Measurements from ENCODE around the gene RUSC2.

The RUSC2 gene, protein sequence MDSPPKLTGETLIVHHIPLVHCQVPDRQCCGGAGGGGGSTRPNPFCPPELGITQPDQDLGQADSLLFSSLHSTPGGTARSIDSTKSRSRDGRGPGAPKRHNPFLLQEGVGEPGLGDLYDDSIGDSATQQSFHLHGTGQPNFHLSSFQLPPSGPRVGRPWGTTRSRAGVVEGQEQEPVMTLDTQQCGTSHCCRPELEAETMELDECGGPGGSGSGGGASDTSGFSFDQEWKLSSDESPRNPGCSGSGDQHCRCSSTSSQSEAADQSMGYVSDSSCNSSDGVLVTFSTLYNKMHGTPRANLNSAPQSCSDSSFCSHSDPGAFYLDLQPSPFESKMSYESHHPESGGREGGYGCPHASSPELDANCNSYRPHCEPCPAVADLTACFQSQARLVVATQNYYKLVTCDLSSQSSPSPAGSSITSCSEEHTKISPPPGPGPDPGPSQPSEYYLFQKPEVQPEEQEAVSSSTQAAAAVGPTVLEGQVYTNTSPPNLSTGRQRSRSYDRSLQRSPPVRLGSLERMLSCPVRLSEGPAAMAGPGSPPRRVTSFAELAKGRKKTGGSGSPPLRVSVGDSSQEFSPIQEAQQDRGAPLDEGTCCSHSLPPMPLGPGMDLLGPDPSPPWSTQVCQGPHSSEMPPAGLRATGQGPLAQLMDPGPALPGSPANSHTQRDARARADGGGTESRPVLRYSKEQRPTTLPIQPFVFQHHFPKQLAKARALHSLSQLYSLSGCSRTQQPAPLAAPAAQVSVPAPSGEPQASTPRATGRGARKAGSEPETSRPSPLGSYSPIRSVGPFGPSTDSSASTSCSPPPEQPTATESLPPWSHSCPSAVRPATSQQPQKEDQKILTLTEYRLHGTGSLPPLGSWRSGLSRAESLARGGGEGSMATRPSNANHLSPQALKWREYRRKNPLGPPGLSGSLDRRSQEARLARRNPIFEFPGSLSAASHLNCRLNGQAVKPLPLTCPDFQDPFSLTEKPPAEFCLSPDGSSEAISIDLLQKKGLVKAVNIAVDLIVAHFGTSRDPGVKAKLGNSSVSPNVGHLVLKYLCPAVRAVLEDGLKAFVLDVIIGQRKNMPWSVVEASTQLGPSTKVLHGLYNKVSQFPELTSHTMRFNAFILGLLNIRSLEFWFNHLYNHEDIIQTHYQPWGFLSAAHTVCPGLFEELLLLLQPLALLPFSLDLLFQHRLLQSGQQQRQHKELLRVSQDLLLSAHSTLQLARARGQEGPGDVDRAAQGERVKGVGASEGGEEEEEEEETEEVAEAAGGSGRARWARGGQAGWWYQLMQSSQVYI (N-terminal part only)

DNA sequence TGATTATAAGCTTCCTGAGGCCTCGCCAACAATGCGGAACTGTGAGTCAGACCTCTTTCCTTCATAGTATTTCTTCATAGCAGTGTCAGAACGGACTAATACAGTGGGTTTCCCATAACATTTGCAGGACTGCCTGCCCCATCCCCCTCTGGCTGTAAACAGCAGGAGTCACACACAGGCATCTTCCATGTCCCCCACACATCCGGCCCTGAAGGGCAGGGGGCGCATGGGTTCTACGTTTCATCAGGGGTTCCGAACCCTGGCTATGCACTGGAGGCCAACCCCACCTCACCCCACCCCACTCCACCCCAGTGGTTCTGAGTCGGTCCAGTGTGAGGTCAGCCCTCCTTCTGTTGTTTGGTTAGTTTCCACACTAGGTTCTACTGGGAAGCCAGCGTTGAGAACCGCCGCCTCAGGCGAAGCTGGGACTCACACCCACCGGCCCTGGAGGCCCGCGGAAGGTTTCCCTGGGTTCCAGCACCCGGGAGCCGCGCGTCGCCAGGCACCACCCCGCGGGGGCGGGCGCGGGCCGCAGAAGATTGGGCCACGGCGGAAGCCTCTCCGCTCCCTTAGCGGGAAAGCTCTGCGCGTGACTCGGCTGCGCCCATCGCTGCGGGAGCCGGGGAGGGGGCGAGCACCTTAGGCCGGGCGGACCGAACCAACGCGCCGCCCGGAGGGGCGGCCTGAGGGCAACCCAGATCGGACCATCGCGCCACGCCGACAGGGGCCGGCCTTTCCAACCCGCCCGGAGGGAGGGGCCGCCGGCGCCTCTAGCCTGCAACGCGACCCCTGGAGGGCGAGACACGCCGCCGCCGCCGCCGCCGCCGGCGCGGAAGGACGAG, at the start of gene RUSC2:
TSS of gene RUSC2 (plus strand) at position 799 of the 842 bp plus-strand sequence. CDS start 56,411 bp downstream, outside the sequence.
- DNase-seq, result peak; percentile 86

DNA sequence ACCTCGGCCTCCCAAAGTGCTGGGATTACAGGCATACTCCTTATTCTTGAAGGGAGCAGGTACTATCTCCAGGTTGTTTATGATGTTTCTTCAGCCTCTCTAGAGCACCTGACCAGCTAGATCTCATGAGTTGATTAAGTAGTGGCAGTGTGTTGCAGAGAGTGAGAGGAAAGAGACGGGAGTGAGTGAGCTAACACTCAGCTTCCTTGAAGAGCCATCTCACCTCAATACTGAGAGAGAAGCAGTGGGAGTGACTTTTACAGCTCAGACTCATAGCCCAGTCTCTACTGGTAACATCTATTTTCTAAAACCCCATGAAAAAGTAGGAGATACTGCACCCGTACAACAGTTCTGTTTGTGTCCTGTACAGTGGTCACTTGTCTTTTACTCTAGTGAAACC, 43.9 kb upstream of the RUSC2 start:
- DNase-seq, result no peak

DNA sequence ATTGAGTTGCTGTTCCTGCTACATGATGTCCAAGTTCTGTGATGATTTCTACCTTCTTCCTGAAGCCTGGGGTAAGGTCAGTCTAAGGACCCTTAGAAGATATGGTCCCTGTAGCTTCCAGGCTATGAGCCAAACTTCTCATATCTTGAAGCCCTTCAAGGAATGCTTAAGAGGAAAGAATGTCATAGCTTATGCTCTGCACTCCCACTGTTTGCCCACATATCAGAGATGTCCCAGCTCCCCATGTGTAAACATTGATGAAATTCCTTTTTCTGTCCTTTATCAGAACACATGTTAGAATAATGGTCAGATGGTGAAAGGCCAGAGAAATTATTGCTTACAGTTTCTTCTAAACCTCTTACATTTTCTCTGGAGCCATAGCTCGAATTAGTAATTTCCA, 41.4 kb upstream of the RUSC2 start:
- DNase-seq, result no peak

DNA sequence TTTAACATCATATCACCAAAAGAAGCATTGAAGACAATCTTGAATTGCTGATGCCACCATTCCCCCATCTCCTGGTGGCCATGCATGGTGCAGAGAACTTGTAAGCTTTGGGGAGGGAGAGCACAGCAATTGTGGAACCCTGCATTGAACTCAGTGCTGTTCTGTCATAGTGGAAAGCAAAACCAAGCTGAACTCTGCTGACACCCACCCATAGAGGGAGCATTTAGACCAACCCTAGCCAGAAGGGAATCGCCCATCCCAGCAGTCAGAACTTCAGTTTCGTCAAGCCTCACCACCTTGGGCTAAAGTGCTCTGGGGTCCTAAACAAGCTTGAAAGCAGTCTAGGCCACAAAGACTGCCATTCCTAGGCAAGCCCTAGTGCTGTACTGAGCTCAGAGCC, 37.4 kb upstream of the RUSC2 start:
- DNase-seq, result no peak

DNA sequence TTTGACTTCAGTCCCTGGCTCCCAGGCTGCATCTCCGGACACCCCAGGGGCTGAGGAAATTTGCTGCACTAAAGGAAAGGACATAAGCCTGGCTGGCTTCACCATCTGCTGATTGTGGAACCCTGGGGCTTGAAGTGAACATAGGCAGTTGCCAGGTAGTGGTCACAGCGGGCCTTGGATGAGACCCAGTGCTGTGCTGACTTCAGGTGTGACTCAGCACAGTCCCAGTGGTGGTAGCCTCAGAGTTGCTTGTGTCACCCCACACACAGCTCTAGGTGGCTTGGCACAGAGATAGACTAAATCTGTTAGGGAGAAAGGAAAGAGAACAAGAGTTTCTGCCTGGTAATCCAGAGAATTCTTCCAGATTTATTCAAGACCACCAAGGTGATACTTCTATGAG, 36.1 kb upstream of the RUSC2 start:
- DNase-seq, result no peak

DNA sequence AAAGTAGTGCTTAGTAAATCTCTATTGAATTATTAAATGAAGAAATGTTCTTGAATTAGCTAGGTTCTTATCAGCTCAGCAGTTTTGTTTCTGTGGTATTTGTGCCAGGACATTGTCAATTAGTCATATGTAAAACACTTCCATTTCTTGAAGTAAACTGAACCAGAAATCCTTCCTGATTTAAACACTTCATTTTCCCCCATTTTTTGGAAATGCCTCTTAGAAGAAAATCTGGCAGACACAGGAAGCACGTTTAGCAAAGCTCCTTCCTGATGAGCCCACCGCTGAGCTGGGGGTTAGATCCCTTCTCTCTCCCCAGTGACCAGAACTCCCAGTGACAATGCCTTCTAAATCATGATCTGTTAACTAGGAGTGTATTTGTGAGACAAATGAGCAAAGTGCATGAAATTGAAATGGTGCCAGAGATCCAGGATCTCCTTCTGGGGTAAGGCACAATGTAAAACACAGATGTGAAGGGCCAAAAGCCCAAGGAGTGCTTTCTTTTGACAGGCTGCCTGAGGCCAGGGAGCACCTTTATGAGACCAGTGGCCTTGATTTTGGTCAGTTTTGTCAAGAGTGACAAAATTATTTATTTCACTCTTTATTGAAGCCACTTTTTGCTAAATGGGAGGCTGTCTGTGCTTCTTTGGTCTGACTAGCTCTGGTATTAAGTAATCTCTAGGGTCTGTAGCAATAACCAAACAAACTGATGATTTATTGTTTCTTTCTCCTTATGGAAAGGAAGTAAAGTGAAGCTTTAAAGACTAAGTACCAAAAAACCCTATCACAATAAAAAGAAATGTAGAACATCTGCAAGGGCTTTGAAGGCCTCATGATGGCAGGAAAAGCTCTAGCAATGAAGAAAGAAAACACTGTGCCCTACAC, 25.5 kb upstream of the RUSC2 start:
- DNase-seq, result peak; percentile 47

DNA sequence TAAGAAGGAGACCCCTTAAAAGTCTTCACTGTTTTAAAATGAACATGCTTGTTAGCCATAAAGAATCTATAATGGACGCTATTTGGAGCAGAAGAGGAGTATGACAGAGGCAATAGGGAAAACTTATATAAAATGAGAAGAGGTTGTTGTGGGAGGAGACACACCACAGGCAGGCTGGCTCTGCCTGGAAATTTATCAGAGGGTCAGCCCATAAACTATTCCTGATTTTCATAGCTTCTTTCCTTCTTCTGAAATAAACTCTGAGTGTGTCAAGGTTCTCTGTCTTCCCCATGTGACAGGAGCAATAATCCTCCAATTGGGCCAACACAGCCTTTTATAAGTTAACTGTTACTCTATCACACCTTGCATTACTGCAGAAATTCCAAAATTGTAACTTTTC, 19.6 kb upstream of the RUSC2 start:
- no peak for DNase-seq

DNA sequence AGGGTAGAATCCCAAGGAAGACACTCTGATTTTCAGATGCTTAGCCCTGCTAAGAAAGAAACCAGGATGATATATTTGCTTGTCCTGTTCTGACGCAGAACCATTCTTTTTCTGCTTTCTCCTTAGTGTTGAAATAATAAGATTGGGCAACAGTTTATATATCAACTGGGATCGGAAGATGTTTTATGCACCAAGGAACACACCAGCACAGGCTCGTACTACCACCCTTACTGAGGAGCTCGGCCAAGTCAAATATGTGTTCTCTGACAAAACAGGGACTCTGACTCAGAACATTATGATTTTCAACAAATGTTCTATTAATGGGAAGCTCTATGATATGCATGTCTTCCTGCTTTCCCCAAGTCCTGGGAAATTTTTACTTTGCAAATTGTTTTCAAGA, 19.0 kb upstream of the RUSC2 start:
- no peak for DNase-seq

DNA sequence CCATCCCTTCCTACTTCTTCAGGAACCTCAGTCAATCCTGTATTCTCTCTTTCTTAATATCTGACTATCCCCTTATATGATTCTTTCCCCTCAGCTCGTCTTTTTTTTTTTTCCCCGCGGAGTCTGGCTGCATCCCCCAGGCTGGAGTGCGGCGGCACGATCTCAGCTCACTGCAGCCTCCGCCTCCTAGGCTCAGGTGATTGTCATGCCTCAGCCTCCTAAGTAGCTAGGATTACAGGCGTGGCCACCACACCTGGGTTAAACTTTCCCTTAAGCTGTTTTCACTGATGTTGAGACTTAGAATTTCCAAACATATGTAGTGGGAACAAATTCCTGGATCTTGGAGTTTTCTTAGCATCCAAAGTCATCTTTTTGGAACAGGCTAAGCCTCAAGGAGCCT, 13.3 kb upstream of the RUSC2 start:
- DNase-seq, result no peak

DNA sequence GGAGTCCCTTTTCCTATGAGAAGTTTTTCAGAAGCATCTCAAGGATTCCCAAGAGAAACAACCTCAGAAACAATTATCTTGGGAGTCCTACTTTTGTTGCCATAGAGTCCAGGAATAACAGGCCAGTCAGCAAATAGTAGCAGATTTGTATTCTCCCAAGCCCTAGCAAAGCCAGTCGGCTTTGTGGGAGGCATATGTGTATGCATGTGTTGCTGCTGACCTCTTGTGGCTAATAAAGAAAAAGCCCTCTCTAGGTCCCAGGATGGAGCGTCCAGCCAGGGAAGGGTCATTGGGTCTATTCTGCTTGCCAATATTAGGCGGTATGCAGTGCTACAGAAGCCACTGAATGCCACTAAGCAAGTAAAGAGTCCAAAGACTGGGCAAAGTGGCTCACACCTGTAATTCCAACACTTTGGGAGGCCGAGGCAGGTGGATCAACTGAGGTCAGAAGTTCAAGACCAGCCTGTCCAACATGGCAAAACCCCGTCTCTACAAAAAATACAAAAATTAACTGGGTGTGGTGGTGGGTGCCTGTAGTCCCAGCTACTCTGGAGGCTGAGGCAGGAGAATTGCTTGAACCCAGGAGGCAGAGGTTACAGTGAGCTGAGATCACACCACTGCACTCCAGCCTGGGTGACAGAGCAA, 12.6 kb upstream of the RUSC2 start:
- DNase-seq, result peak; percentile 86

DNA sequence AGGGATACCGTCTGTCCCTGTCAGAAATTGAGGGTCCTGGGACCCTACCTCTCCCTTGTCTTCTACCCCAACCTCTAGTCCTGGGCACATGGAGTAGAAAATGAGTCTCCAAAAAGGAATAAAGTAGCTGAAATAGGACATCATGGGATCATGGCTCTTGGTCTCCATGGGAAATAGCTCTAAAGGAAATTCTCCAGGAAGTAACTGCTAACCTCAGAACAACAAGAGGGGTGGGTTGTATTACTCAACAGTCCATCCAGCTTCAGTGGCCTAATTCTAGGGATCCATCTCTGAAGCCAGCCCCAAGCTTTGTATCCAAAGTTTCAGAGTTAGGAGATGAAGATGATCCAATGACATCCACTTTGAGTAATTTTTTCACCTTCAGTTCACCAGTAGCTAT, 11.0 kb upstream of the RUSC2 start:
- no peak for DNase-seq

DNA sequence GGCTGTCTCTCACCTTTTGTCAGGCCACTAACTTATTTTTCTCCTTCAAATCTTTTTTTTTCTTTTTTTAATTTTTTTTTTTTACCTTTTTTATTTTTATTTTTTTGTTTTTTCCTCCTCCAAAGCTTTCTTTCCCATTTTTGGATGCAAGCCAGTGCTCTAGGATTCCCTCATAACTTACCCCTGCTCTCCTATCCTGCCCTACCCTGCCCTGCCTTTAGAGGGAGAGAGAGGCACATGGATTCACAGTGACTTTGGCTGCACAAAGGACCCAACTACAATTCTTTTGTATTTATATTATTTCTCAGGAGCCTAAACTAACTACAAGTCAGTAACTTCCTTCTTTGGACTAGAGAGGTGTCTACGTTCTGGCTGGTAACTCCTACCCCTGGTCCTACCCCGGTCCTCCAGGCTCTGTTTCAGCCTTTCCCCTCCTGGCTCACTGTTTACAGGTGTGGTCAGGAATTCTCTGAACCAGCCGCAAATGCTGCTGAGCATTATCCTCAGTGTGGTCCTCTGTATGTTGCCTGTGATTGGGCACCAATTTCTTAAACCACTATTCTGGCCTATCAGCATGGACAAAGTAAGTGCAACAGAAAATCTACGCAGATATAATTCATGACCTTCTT, 8.4 kb upstream of the RUSC2 start:
- DNase-seq, result peak; percentile 77

DNA sequence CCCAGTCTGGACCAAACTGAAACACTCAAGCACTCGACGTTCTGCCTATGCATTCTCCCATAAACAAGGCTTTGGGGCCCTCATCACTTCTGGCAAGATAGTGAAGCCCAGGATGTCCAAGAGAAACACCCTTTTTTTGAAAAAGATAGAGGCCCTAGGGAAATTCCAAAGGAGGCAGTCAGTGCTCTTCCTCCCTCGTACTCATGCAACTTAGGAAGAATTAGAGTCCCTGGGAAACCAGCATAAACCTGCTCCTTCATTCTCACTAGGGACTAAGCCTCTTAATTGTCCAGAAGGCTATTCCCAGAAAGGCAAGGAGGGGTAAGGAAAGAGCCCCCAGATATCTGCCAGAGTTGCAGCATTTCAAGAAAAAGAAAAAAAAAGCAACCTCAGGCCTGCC, 7.8 kb upstream of the RUSC2 start:
- DNase-seq, result no peak

DNA sequence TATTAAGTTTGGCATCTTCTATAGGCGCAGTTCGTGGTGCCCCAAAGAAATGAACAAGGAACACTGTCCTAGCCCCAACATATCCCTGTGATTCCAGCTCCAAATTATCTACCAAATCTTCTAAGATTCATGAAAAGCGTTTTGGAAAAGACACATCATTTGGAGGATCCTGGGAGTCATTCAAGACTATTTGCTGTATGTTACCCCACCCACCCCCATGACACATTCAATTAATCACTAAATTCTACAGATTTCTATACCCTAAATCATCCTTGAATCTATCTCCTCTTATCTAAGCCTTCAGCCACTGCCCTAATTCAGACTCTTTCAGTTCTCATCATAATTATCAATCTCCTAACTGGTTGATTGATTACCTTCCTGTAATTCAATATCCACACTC, 5.5 kb upstream of the RUSC2 start:
- no peak for DNase-seq

DNA sequence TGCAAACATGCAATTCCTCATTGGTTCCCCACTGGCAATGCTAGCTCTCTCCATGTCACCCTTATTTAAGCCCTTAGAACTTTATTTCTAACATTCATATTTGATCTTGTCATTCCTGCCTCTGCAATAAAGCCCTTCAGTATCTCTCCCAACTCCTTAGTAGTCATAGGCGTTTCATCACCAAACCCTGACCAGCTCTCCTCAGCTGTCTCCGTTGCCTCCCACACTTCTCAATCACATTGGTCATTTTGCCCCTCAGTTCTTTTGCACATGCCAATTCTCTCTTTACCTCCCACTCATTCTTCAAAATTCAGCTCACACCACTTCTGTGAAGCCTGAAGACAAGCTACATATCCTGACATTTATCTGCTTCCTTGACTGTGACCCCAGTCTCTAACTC, 2.8 kb upstream of the RUSC2 start:
- DNase-seq, result peak; percentile 57

DNA sequence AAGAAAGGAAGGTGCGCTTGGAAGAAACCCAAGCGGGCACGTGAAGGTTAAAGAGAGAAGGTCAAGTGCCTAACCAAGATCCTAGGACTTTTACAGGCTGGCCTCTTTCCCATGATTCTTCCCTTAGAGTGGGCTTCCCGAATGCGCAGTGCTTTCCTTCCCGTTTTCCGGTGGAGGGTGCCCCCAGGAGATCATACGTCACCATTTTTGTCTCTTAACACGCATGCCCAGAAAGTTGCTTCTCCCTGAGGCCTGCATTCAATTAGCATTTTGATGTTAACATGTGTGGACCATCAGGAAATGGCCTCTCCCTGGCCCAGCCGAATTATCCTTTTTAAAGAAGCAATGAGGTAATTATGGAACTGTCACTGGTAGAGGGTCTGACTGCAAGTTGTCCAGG, 1.9 kb upstream of the RUSC2 start:
- no peak for DNase-seq

DNA sequence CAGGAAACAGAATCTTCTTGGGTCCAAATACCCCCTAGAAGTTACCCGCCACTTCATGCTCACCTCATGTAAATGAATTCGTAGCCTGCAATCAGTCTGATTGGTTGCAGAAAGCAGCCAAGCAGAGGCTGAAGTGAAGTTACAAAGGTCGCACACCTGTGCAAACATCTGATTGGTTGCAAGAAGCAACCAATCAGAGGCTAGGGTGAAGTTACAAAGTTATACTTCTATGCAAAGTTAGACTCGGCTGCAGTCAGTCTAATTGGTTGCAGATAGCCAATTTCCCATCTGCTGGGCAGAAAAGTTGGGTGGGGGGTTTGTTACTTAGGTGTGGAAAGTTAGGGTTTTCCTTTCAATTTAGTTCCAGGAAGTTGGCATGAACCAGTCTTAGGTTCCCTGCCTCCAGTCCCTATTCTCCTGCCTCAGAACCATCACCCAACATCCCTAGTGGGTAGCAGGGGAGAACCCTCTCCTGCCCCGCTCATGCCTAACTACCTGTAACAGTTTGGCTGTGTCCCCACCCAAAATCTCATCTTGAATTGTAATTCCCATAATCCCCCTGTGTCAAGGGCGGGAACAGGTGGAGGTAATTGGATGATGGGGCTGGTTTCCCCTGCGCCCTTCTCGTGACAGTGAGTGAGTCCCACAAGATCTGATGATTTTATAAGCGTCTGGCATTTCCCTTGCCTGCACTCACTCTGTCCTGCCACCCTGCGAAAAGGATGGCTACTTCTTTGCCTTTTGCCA, 1.2 kb upstream of the RUSC2 start:
- DNase-seq, result no peak

DNA sequence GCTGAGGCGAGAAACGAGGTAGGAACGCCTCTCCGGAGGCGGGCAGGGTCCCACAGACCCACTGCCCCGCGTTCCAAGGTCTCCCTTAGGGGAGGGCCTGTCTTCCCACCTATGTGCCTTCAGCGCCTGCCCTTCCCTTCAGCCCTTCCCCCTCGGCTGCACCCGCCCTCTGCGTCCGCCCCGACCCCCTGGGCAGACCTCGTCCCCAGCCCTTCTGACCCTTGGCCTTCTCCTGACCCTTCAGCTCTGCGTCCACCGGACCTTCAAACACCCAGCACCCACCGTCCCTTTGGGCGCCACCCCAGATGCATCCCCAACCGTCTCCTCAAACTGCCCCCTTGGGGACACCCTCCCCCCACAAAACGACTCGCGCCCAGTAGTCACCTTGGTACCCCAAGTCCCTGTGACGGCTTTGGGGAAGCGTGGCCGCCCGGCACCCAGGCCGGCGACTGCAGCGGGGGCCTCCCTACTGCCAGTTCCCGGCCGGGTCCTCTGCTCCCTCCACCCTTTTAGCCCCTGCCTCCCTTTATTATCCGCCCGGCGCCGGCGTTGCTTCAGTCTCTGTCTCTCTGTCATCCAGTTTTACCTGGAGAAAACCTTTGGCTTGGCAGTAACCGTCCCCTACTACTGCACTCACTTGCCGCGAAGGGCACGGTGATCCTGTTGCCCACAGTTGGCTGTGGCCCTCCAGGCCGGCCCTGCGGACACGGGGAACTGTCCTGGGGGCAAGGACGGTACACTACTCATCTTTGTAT, 421 bp downstream of the RUSC2 start:
- DNase-seq, result peak; percentile 20
